Activated T-cell treated with anti-CD3 and anti-CD28 coated beads for 24 hours (primary cell): ENCODE data around the gene ITPR3.

Experiments used
- DNase-seq: peaks from one replicate; pipeline ENCODE4 v3.0.0-alpha.2; 2020; ENCODE audit warnings: low read depth

The ITPR3 gene

GRCh38 chr6:33620856-33621710, at the start of gene ITPR3:
Gene ITPR3 (plus strand): TSS chr6:33621322. CDS start chr6:33621603, 281 bp downstream.
- DNase-seq: peak; percentile 62

GRCh38 chr6:33571637-33572316, 49.3 kb upstream of the ITPR3 start:
- DNase-seq: no peak

GRCh38 chr6:33575211-33575610, 45.9 kb upstream of the ITPR3 start:
- DNase-seq: no peak

GRCh38 chr6:33576668-33577067, 44.5 kb upstream of the ITPR3 start:
- no peak for DNase-seq

GRCh38 chr6:33577106-33577535, 44.0 kb upstream of the ITPR3 start:
- no peak for DNase-seq

GRCh38 chr6:33577718-33578117, 43.4 kb upstream of the ITPR3 start:
- DNase-seq: no peak

GRCh38 chr6:33578164-33578563, 43.0 kb upstream of the ITPR3 start:
- no peak for DNase-seq

- no peak for DNase-seq
Measured at GRCh38 chr6:33578588-33579011, 42.5 kb upstream of the ITPR3 start.

GRCh38 chr6:33579828-33580714, 41.1 kb upstream of the ITPR3 start, which contains the start of gene BAK1:
Gene BAK1 (minus strand): TSS chr6:33580276. CDS start chr6:33577604, 2,672 bp downstream.
- peak; percentile 80 for DNase-seq

- DNase-seq: no peak
Measured at GRCh38 chr6:33581186-33581585, 39.9 kb upstream of the ITPR3 start.

GRCh38 chr6:33583591-33584155, 37.4 kb upstream of the ITPR3 start:
- no peak for DNase-seq

GRCh38 chr6:33584700-33585402, 36.3 kb upstream of the ITPR3 start:
- no peak for DNase-seq

- peak; percentile 84 for DNase-seq
Measured at GRCh38 chr6:33585403-33586107, 35.6 kb upstream of the ITPR3 start.

GRCh38 chr6:33586108-33586640, 34.9 kb upstream of the ITPR3 start:
- no peak for DNase-seq

- DNase-seq: no peak
Measured at GRCh38 chr6:33587529-33587928, 33.6 kb upstream of the ITPR3 start.

- no peak for DNase-seq
Measured at GRCh38 chr6:33588894-33589293, 32.2 kb upstream of the ITPR3 start.

- DNase-seq: no peak
Measured at GRCh38 chr6:33589392-33589730, 31.8 kb upstream of the ITPR3 start.

- no peak for DNase-seq
Measured at GRCh38 chr6:33589731-33590530, 31.2 kb upstream of the ITPR3 start.

- no peak for DNase-seq
Measured at GRCh38 chr6:33590531-33591198, 30.5 kb upstream of the ITPR3 start.
